Stimulated activated CD4-positive, alpha-beta T cell treated with anti-CD3 and anti-CD28 coated beads, Interleukin-1b, Interleukin-23, amount 100 ng/mL, for 4 hours (primary cell): ENCODE data around the gene NAA10.

ENCODE experiments used
- DNase-seq, 2 donors: peaks; one replicate each; pipeline ENCODE4 v3.0.0-alpha.2; 2020; ENCODE audit warnings: low read depth in 2 of 2

NAA10 gene

DNA sequence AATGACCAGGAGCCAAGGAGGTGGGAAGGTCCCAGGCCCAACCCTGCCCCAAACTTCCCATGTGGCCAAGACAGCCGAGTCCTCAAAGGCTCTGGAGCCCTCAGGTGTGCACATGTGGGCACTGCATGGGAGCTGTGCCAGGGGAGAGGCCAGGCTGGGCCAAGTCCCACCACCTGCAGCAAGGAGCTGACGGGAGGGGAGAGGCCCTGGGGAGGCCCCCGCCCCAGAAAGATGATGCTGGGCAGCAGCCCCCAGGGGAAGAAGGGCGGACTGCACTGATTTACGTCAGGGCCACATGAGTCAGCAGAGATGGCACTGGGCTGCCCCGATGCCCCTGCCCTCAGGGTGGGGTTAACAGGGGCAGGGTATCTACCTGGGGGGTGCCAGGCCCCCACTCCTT, 50.2 kb downstream of the NAA10 start:
- DNase-seq = no peak

DNA sequence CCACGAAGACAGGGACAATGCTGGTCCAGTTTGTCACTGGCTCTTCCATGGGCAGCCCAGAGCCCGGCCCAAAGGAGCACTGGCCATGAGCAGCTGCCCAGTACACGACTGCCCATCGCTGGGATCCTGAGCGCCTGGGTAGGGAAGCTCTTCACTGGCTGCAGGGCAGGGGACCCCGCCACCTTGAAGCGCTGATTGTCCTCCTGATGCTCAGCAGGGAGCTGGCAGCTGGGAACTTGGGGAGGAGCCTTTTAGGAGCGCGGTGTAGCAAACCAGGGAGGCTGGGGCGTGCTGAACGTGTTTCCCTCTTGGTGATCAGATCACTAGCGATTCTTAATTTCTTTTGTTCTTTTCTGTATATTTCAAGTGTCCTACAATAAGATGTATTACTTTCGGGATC, 50.7 kb downstream of the NAA10 start:
- no peak for DNase-seq

DNA sequence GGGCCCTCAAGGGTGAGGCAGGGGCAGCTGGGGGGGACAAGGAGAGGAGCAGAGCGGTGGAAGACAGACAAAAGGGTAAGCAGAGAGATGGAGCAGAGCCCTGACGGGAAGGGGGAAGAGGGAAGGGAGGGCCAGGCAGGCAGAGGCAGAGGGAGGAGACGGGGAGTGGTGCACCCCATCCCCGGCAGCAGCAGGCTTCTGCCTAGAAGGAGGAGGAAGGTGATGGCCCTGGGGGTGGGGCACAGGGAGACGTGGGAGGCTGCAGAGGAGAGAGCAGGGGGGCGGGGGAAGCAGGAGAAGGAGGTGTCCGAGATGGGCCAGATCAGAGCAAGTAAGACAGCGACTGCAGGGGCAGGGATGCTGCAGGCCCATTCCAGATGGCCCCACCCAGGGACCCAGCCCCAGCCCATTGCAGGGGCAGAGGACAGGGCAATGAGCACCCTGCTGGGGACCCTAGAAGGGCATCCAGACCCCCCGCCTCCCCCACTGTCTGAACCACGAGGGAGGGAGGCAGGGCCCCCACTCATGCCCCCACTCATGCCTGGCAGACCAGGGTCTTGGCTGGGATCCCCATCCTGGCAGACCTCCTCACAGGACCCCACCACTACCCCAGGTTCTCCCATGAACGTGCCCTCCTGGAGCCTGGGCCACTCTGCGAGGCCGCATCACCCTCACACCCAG, 51.5 kb downstream of the NAA10 start:
- DNase-seq = no peak

DNA sequence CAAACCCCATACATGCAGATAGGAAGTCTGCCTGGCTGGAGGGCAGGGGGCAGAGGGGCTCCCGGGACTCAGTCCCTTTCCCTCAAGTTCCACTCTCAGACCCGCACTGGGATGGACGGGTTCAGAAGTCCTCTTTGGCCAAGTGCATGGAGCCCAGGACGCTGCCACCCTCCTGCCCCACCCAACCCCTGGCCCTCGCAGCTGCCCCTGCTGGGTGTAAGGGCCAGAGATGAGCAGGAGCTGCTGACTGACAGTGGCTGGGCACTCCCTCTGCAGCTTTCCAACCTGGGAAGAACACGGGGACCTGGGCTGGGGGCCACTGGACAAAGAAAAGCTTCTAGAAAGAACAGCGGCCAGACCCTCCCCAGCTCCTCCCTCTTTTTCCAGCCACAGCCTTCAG, 52.3 kb downstream of the NAA10 start:
- no peak for DNase-seq

DNA sequence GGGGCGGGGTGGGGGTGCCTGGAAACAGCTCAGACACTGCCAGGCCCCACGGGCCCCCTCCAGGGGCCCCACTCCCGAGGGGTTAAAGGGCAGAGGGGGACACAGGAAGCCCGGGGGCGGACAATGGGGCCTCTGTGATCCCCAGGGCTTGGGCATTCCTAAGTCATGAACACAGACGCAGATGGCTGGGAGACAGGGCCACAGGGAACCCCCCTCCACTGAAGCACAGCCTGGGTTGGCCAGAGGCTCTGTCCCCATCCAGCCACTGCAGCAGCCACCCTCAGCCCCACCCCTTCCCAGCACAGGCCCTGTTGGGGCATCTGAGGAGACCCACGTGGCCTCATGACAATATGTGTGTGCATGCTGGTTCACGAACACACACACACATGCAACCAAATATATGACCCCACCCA, 52.7 kb downstream of the NAA10 start:
- no peak for DNase-seq

DNA sequence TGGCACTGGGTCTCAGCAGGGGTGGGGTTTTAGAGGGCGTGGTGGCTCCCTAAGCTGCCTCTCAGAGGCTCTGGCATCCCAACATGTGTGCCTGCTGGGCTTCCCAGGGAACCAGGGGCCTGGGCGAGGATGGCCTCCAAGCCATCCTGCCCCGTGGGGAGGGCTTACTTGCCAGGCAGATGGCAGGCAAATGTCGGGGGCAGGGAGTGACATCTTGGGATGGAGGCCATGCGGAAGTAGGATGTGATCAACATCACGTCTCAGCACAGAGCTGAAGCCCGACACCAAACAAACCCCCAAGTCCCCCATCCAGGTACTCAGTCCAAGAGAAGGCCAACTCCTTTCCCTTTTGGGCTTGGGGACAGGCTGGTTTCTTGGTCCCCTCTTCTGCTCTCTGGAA, 53.6 kb downstream of the NAA10 start:
- no peak for DNase-seq

DNA sequence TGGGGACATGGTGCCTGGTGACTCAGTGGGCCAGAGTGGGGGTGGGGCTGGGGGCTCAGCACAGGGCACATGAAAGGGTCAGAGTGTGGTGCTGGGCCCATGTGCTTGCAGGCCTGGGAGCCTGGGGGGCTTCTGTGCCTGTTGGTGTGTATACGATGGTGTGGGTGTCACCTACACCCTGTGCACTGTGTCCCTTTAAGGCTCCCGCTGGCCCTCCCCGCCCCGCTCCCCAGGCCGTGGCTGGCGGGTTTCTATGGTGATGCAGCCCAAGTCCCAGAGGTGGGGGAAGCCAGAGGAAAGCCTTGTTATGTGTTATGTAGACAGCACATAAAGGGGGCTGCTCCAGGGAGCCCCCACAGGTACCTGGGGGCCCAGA, 54.4 kb downstream of the NAA10 start:
- DNase-seq = no peak

DNA sequence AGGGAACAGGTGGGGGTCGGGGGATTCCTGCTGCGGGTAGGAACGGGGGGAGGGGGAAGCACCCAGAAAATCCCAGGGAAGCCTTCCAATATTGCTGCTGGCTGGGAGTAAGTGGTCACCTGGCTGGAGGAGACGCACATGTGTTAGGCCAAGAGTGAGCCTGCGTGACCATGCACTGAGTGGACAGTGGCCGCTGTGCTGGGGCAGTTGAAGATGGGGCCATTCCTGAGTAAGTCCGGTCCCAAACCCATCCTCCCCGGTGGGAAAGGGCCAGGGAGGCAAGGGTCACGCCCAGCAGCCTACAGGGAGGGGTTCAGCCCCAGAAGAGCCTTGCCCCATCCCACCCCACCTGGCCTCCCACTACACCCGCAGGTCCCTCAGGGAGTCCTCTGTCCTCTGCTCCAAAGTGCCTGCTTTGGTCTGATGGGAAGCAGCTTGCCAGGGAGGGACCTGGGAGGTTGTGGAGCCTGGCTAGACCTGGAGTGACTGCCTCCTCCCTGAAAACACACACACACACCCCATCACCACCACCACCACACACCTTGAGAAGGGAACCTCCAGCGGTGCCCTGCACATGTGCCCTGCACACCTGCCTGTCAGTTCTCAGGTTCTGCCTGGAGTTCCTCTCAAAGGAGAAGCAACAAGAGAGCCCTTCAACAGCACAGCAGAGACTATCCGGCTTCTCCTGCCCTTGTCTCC, 54.9 kb downstream of the NAA10 start:
- DNase-seq = no peak
